HG02885 (cell line): Measurements from ENCODE around the gene DOCK9.
"Not testable (repeated sequence)": the region's sequence is repeated elsewhere in the genome, so short reads cannot be mapped to it uniquely, and the experiment has no call there.

Source experiments
- ATAC-seq: cut with Tn5 transposase; IDR thresholded peaks from one replicate; pipeline ENCODE4 v1.9.1; 2021; ENCODE audit warnings: mild to moderate bottlenecking; ENCODE audit not compliant: unreplicated experiment, poor library complexity

The DOCK9 gene

DNA sequence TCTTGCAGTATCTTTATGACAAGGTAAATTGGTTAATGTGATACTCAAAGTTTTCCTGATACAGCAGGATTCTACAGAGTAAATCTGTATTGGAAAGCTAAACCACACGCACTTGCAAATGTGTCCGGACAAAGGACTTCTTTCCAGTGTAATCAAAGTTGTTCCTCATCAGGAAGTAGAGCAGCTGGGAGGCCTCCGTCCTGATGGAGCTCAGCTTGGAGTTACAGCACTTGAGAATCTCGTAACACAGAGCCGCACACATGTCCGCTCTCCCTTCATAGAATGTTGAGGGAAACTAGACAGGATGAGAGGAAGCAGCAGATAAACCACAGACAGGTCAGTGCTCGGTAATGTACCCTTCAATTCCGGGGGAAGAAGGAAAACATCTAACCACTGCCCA, 146.6 kb downstream of the DOCK9 start:
- ATAC-seq = no peak

GRCh38 chr13:98829541-98829940, 148.3 kb downstream of the DOCK9 start:
- no peak for ATAC-seq

DNA sequence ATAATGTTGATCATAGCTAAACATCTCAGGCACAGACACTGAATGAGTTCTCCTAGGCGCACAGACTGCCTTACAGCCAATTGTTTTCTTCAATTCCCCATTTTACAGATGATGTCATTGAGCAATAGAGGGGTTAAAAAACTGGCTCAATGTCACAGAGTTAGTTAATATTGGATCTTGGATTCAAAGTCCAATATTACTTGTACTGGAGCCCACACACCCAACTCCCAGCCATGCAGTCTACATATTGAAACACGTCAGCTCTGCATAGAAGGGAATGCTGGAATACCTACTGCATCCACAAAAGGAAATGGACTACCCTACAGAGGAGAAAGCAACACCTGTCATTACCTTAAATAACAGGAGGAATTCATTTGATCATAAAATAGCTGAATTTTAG, 149.2 kb downstream of the DOCK9 start:
- ATAC-seq = no peak

DNA sequence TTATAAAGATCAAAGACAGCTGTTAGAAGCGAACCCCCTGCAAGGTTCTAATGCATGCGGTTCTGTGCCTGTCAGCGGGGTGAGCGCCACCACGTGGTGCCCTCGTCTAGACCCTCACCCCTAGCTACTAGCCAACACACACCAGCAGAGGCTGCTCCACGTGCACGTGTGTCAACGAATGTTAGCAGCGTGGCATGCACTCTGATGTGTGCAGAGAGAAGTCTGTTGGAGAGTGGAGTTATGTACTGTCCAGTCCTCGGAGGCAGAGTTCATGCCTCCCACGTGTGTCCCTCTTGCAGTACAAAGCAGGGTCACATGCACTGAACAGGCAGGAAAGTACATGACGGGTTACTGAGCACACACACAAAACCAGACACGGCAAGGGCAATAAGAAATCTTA, 150.4 kb downstream of the DOCK9 start:
- no peak for ATAC-seq

- no peak for ATAC-seq
Observed at GRCh38 chr13:98826146-98826545, 151.7 kb downstream of the DOCK9 start.

- no peak for ATAC-seq
Observed at GRCh38 chr13:98825659-98826058, 152.2 kb downstream of the DOCK9 start.

GRCh38 chr13:98824376-98825160, 153.3 kb downstream of the DOCK9 start:
- ATAC-seq = no peak

- ATAC-seq = no peak
Observed at GRCh38 chr13:98823442-98823841, 154.4 kb downstream of the DOCK9 start.

GRCh38 chr13:98822225-98822606, 155.6 kb downstream of the DOCK9 start:
- no peak for ATAC-seq

DNA sequence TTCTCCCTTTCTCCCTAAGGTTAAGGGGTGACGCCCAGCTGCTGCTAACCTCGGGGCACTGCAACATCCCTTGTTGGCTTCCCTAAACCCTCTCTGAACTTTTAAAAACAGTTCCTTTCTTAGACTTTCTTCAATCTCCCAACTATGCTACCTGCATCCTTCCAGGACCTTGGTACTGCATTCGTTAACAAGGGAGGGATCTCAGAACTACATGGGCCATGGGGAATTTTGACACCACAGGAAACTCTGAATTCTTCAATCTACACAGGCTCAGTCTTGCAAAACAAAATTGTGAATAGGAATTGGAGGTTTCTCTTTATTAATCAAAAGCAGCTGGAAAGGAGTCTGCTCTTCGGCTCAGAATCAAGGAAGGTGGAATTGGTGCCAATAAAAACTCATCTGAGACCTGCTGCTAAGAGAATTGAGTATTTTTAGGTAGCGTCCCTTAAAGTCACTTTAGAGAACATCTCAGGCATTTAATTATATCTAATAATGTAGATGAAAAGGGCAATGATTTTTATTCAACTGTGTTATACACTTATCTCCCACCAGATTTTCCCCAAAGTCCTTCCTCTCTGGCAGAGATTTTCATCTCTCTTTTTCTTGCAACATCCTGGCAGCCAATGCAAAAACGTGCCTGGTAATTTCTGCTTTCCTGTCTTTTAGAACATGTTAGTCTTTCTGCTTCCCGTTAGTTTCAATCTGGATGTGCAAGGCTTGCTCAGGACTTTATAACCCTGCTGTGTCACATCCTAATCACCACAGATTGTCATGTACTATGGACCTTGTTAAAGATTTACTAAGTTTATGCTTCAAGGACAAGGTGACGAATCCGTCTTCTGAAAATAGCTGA, 156.3 kb downstream of the DOCK9 start:
- no peak for ATAC-seq

DNA sequence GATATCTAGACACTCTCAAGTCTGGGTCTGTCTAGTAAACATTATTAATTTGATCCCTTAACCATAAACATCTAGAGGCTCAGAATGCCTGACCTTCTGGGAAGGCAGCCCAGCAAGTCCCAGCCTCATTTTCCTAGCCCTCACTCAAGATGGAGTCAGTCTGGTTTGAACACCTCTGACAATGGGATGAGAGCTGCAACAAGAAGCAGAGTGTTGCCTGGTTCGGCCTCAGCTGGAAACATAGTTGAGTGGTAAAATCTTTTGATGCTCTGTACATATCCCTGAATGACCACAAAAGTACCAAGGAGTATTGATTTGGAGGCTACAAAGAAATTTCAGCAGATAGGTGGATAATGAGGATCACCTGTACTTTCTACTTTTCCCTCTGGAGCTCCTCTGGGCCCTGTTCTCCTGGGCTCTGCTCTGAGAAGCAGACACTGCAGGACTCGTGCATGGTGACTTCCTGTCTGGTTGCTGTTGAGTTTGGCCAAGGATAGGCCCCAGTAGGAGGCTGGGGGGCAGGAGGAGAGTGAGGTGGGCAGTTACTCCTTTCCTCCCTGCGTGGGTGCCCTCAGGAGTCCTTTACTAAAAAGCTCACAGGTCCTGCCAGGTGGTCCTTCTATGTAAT, 157.0 kb downstream of the DOCK9 start:
- no peak for ATAC-seq

GRCh38 chr13:98820300-98820699, 157.6 kb downstream of the DOCK9 start:
- ATAC-seq = no peak

DNA sequence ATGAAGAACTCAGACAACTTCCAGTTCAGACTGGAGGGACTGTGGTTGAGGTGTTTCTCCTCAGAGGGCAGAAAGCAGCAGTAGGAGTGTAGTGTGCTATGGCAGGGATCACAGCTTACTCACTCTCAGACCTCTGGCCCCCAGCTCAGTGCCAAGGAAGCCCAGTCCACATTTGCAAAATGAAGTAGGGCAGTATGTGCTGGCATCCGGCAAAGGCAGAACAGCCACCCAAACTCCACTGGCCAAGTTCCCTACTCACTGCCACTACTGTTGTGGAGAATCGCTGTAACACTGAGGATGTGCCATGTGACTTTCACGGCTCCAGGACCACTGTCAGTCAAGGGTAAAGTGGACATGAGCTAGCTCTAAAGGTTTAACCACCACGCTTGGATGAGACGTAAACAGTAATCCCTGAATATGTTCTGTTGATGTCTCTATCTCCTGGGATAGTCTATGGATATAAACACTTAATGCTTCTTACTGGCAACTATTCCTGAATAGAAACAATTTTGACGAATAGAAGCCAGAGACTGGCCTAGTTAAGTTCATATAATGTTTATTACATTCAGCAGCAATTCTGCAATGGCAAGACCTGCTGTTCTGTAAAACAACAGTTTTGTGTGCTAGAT, 158.4 kb downstream of the DOCK9 start:
- ATAC-seq = no peak

- ATAC-seq = no peak
Observed at GRCh38 chr13:98816406-98816805, 161.5 kb downstream of the DOCK9 start.

- ATAC-seq = no peak
Observed at GRCh38 chr13:98813993-98814392, 163.9 kb downstream of the DOCK9 start.

- not testable (repeated sequence) for ATAC-seq
Observed at GRCh38 chr13:98812186-98812790, 165.6 kb downstream of the DOCK9 start.

- ATAC-seq = no peak
Observed at GRCh38 chr13:98810746-98811145, 167.1 kb downstream of the DOCK9 start.

- no peak for ATAC-seq
Observed at GRCh38 chr13:98809345-98809777, 168.5 kb downstream of the DOCK9 start.

- no peak for ATAC-seq
Observed at GRCh38 chr13:98807774-98808173, 170.1 kb downstream of the DOCK9 start.

DNA sequence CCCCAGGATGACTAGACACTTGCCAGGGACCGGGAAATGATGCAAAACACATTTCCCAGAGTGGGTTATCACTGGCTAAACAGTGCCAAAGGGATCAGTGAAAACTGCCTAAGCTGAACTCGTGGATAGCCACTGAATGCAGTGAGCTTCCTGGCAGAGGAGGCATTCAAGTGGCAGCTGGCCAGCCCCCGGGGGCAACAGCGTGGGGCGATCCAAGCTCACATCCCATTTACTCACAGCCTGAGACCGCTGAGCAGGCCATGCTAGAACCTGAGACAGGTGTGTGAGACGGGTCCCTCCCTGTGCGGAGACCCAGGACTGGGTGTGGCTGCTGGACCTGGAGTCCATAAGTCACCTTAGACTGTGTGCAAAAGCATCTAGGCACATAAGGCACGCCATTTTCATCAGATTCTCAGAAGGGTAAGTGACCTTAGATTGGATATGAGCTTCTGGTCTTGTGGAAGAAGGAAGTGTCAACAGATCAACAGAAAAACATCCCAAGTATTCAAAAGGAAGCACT, 173.5 kb downstream of the DOCK9 start:
- ATAC-seq = no peak
